Right renal cortex interstitium (tissue), 3 donors: ENCODE results near the gene FHOD3. TPM values are rescaled to one million over a fixed set of nuclear protein-coding genes. Genes with fewer than 3 reads are reported as not detected.
"Not testable (repeated sequence)": the region's sequence is repeated elsewhere in the genome, so short reads cannot be mapped to it uniquely, and the experiment has no call there.

Source experiments
- DNase-seq, 3 donors: peaks; one replicate each; pipeline ENCODE4 v3.0.0-alpha.2; 2013; ENCODE audit warnings: low read depth in 3 of 3, low spot score in 2 of 3
- polyA plus RNA-seq, 3 donors: library from polyadenylated mRNA; unstranded; fragments of 120-200 nt; gene quantifications; one replicate each; pipeline ENCODE4 v1.2.1, GENCODE V29; 2013; ENCODE audit not compliant: insufficient read length in 3 of 3

Gene FHOD3
- polyA plus RNA-seq, 3 donors: 39.8 to 45.6 (median 40.1) TPM

DNA sequence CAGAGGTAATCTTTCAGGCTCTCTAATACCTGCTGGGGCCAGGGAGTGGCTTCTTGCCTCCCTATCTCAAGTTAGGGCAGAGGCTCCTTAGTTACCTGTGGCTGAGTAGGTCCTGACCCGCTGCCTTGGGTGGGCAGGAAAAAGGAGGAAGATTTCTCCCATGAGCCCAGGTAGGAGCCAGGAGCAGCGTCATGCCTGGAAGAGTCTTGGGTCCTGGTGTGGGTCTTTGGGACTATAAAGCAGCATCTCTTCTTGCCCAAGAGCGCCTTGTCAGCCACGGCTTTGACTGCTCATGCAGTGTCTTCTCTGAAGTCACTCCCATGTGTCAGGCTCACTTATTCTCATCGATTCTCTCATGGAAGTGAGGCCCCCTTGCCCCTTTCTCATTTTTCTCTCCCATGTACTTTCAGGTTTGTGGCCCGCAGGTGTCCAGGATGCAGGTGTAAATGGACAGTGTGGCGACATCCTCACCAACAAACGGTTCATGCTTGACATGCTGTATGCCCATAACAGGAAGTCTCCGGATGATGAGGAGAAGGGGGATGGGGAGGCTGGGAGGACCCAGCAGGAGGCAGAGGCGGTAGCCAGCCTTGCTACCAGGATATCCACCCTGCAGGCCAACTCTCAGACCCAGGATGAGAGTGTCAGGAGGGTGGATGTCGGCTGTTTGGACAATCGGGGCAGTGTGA lies 420.1 kb downstream of the FHOD3 start:
- no peak for DNase-seq

GRCh38 chr18:36718705-36719328 lies 421.3 kb downstream of the FHOD3 start:
- no peak for DNase-seq

- DNase-seq: no peak
Observed at GRCh38 chr18:36719630-36720029, 422.1 kb downstream of the FHOD3 start.

- not testable (repeated sequence) for DNase-seq
Observed at GRCh38 chr18:36721351-36721750, 423.8 kb downstream of the FHOD3 start.

GRCh38 chr18:36724169-36724568 lies 426.7 kb downstream of the FHOD3 start:
- no peak for DNase-seq

DNA sequence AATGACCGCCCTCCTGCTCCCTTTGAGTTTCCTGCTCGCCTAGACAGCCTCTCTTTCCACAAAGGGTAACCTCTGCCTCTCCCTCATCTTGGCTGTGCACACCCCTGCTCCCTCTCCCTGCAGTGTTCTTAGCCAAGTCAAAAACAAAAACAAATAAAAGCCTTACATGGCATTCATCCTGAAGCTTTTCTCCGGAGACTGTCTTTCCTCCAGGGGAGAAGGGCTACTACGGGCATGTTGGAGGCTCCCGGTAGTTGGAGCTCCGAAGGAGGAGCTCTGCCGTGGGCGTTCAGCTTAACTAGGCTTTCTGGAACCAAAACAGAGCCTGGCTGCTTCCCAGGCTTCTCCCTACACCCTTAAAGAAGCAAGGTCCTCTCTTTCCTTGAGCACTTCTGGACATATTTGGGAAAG lies 427.1 kb downstream of the FHOD3 start:
- no peak for DNase-seq

- DNase-seq: no peak
Observed at GRCh38 chr18:36728345-36728744, 430.8 kb downstream of the FHOD3 start.

- DNase-seq: no peak
Observed at GRCh38 chr18:36729197-36729596, 431.7 kb downstream of the FHOD3 start.

DNA sequence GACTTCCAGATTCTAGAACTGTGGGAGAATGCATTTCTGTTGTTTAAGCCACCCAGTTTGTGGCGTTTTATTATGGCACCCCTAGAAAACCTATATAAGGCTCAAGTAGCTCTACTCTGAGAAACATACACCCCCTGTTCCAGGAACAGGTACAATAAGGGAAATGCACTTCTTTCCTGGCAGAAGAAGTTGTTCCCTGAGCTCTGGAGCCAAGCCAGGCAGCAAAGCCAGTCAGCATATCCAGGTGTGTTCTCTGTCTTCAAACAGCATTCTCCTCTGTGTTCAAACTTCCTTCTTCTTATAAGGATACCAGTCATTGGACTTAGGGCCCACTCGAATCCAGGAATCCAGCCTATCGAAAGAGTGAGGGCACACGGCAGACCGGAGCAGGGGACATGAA lies 434.8 kb downstream of the FHOD3 start:
- no peak for DNase-seq

DNA sequence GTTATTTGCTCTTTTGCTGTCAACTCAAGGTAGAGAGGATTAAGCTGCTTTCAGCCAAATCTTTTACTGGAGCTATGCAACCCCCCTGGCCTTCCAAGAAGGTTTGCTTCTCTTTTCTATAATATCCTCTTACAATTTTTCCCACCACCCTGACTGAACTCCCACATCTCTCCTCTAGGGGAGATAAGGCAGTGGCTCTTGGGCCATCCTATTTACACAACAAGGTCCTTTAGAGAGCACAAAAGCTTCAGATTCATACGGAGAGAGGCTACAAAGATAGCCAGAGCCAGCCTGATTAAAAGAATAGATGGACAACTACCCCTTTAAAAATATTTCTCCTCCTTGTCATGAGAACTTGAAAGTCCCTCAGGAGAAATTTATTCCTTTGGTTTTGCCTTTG lies 435.6 kb downstream of the FHOD3 start:
- no peak for DNase-seq

- no peak for DNase-seq
Observed at GRCh38 chr18:36734596-36734995, 437.1 kb downstream of the FHOD3 start.

- DNase-seq: no peak
Observed at GRCh38 chr18:36735130-36735529, 437.6 kb downstream of the FHOD3 start.

- DNase-seq: no peak
Observed at GRCh38 chr18:36736094-36736493, 438.6 kb downstream of the FHOD3 start.

DNA sequence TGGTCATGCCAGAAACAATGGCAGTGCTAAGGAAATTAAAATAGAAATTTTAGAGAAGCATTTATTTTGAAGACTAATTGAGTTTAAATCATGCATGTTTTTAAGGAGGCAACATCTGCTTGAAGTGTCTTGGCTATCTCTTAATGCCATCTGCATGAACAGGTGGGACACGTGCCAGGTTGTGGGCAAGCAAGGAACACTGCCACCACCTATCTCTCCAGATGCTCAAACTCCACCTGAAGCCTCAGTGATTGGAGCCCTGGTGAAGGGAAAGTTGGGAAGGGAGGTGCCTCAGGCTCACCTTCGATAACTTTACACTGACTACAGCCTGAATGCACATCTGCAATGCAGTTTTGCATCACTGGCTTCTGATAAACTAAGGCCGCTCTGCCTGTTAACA lies 439.8 kb downstream of the FHOD3 start:
- DNase-seq: no peak

GRCh38 chr18:36744261-36744876 lies 446.9 kb downstream of the FHOD3 start:
- no peak for DNase-seq

DNA sequence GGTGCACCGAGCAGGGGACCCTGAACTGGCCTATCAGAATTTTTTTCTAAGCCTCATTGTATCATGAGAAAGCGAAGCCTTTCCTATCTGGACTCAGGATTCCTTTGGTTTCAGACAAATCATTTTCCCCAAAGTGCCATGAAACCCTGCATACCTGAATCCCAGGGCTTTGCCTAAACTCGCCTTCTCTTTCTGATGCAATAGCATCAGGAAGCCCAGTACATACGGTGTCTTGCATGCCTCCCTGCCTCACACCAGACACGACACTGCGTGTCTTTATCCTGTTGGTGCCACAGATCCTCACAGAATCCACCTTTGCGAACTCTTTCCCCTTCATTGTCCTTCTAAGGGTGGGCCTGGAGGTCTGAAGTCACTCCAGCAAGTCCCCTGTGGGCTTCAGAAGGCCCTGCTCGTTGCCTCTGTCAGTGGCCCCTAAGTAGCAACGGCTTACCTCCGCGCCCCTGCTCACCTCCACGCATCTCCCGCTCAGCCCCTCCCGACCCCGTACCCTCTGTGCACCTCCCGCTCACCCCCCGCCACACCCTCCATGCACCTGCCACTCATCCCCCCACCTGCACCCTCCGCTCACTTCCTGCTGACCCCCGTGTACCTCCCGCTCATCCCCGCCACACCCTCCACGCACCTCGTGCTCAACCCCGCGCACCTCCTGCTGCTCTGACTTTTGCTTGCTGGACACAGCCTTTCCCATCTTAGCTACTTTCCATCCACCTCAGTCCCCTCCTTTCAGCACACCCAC lies 447.9 kb downstream of the FHOD3 start:
- DNase-seq: no peak

DNA sequence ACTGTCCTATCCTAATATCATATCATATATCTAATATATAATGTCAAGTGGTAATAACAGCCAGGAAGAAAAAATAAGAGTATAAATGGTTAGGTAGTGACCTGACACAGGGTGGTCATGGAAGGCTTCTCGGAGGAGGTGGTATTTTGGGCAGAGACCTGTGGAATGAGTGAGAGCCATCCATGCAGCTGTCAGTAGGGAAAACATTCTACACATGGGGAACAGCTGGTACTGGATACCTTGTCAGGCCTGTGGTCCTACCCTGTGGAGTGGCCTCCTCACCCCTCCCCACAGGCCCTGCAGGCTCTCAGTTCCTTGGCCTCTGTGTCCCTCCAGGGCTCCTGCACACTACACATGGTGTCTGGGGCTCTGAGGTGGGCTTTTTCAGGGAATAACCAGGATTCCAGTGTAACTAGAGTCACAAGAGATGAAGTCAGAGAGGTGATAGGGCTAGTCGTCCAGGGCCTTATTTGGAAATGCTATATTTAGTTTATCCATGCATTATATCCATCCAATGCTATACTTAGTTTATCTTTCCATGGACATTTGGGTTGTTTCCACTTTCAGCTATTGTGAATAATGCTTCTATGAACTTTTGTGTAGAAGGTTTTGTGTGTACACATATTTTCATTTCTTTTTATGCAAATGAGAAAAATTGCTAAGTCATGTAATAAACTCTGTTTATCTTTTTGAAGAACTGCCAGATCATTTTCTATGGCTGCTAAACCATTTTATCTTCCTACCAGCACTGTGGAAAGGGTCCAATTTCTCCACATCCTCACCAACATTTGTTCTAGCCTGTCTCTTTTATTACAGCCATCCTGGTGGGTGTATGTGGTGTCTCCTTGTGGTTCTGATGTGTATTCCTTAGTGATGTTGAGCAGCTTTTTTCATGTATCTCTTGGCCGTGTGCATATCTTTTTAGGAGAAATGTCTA lies 455.7 kb downstream of the FHOD3 start:
- DNase-seq: no peak

DNA sequence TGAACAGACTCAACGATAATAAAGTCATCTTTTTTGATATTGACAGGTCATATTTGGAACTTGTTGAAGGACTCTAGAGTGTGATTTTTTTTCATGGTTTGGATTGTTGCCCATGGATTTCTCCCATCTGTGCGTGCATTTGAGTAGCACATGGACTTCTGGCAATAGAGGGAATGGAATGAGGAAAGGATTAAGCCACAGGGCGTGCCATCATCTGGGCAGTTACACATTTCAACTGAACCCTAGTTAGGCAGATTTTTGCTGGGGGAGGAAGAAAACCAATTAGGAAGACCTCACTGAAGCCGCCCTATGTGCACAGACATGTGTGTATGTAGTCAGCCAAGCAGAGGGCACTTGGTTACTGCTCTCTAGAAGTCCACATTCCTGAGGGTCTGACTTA lies 458.7 kb downstream of the FHOD3 start:
- DNase-seq: no peak

- DNase-seq: peak in 2 of 3 donors; percentile 47 to 53
Observed at GRCh38 chr18:36757081-36757480, 459.6 kb downstream of the FHOD3 start.

- DNase-seq: no peak
Observed at GRCh38 chr18:36757991-36758390, 460.5 kb downstream of the FHOD3 start.
